NCI-H460 (cell line): ENCODE data around the gene CHD1. TPM values are rescaled to one million over a fixed set of nuclear protein-coding genes. Genes with fewer than 3 reads are reported as not detected.

ENCODE experiments used
- DNase-seq: peaks from one replicate; pipeline ENCODE4 v3.0.0-alpha.2; 2016; ENCODE audit warnings: low read depth; ENCODE audit errors: extremely low read depth
- total RNA-seq: library from RNA; depleted of rRNA; stranded (reverse); fragments of >200 nt; shearing (Covaris generic); gene quantifications from 2 replicates; pipeline ENCODE4 v1.2.3, GENCODE V29; 2014

Gene CHD1
- total RNA-seq, 1 experiment from 2014 or later = 224 TPM

- DNase-seq = no peak
Observed at GRCh38 chr5:98936948-98937715, 8.3 kb upstream of the CHD1 start.

GRCh38 chr5:98935206-98935605 lies 6.4 kb upstream of the CHD1 start:
- DNase-seq = no peak

- DNase-seq = no peak
Observed at GRCh38 chr5:98934546-98934945, 5.7 kb upstream of the CHD1 start.

GRCh38 chr5:98933445-98934072 lies 4.8 kb upstream of the CHD1 start:
- no peak for DNase-seq

- DNase-seq = no peak
Observed at GRCh38 chr5:98930972-98931762, 2.4 kb upstream of the CHD1 start.

GRCh38 chr5:98929710-98930298 lies 997 bp upstream of the CHD1 start:
- DNase-seq = peak; percentile 99

GRCh38 chr5:98927989-98928872 lies 576 bp downstream of the CHD1 start:
- no peak for DNase-seq

GRCh38 chr5:98927242-98927988 lies 1.4 kb downstream of the CHD1 start:
- no peak for DNase-seq

GRCh38 chr5:98923966-98924365 lies 4.8 kb downstream of the CHD1 start:
- DNase-seq = no peak

- no peak for DNase-seq
Observed at GRCh38 chr5:98921947-98922505, 6.8 kb downstream of the CHD1 start.

GRCh38 chr5:98917433-98917832 lies 11.4 kb downstream of the CHD1 start:
- DNase-seq = no peak

- no peak for DNase-seq
Observed at GRCh38 chr5:98916540-98916939, 12.3 kb downstream of the CHD1 start.

- DNase-seq = no peak
Observed at GRCh38 chr5:98913911-98914310, 14.9 kb downstream of the CHD1 start.

- no peak for DNase-seq
Observed at GRCh38 chr5:98911280-98912040, 17.3 kb downstream of the CHD1 start.

- DNase-seq = no peak
Observed at GRCh38 chr5:98909363-98909762, 19.4 kb downstream of the CHD1 start.

- no peak for DNase-seq
Observed at GRCh38 chr5:98907951-98908350, 20.9 kb downstream of the CHD1 start.

- no peak for DNase-seq
Observed at GRCh38 chr5:98906756-98907355, 22.0 kb downstream of the CHD1 start.
